GM23338 (cell line): ENCODE results near the gene TTYH3. TPM values are rescaled to one million over a fixed set of nuclear protein-coding genes. Genes with fewer than 3 reads are reported as not detected.

ENCODE experiments used
- CTCF ChIP-seq, 2 experiments: fragments of 200-600 bp in 1 of 2; sonication (generic) in 1 of 2; conservative IDR thresholded peaks; 2 replicates each; pipeline versions ENCODE4 v1.5.1 to v1.6.1; 2016 to 2017; ENCODE audit warnings: antibody characterized with exemption in 2 of 2, low read depth in 2 of 2, mild to moderate bottlenecking in 2 of 2, moderate library complexity in 1 of 2
- EZH2phosphoT487 ChIP-seq: fragments of 200-600 bp; sonication (generic); IDR thresholded peaks from one replicate; pipeline ENCODE4 v1.8.1; 2018; ENCODE audit warnings: antibody characterized with exemption; ENCODE audit not compliant: unreplicated experiment
- JUNB ChIP-seq: IDR thresholded peaks from one replicate; pipeline ENCODE4 v1.6.1; 2016; ENCODE audit warnings: antibody characterized with exemption; ENCODE audit not compliant: unreplicated experiment
- NANOG ChIP-seq: IDR thresholded peaks from 2 replicates; pipeline ENCODE4 v1.6.1; 2016; ENCODE audit warnings: antibody characterized with exemption, borderline replicate concordance
- STAT1 ChIP-seq: IDR thresholded peaks from one replicate; pipeline ENCODE4 v1.6.1; 2016; ENCODE audit warnings: antibody characterized with exemption; ENCODE audit not compliant: unreplicated experiment
- ZNF114 ChIP-seq: fragments of 250-450 bp; sonication (Bioruptor Pico); IDR thresholded peaks from 2 replicates; pipeline ENCODE4 v1.5.0; 2020; ENCODE audit warnings: mild to moderate bottlenecking, moderate library complexity
- ZNF331 ChIP-seq: fragments of 250-450 bp; sonication (Bioruptor Pico); IDR thresholded peaks from 2 replicates; pipeline ENCODE4 v1.5.0; 2020; ENCODE audit warnings: low read depth, mild to moderate bottlenecking, moderate library complexity
- ZNF462 ChIP-seq: fragments of 250-450 bp; sonication (Bioruptor Pico); IDR thresholded peaks from 2 replicates; pipeline ENCODE4 v1.5.0; 2020; ENCODE audit warnings: mild to moderate bottlenecking, moderate library complexity
- polyA plus RNA-seq: library from polyadenylated mRNA; unstranded; fragments of >200 nt; fragmentation: Nextera tagmentation; extraction: Ambion mirVana; gene quantifications from 2 replicates; pipeline ENCODE4 v1.2.1, GENCODE V29; 2016
- total RNA-seq: library from RNA; depleted of rRNA; stranded (reverse); fragments of >200 nt; shearing (Covaris generic); gene quantifications from 2 replicates; pipeline ENCODE4 v1.2.3, GENCODE V29; 2014
- TF ChIP-seq, protein P1 (sequence below): IDR thresholded peaks from 2 replicates; pipeline ENCODE4 v1.6.1; 2016; ENCODE audit warnings: antibody characterized with exemption

Gene TTYH3
- total and polyA plus RNA-seq, 2 experiments from 2014 or later = 59.6 to 126 TPM

GRCh38 chr7:2626498-2627117, 5.2 kb upstream of the TTYH3 start (continued):
- TF ChIP-seq ZNF462 (CRISPR knock-in tag) (no peak), ZNF331 (CRISPR knock-in tag) (no peak), JUNB (no peak), ZNF114 (CRISPR knock-in tag) (no peak), CTCF (conservative IDR thresholded peaks at IDR 0.05; ENCODE audit: low read depth in 2 of 2) (no peak), EZH2phosphoT487 (no peak), STAT1 (no peak), NANOG (no peak)
- TF ChIP-seq, protein P1, sequence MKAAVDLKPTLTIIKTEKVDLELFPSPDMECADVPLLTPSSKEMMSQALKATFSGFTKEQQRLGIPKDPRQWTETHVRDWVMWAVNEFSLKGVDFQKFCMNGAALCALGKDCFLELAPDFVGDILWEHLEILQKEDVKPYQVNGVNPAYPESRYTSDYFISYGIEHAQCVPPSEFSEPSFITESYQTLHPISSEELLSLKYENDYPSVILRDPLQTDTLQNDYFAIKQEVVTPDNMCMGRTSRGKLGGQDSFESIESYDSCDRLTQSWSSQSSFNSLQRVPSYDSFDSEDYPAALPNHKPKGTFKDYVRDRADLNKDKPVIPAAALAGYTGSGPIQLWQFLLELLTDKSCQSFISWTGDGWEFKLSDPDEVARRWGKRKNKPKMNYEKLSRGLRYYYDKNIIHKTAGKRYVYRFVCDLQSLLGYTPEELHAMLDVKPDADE = no peak
